Mammary microvascular endothelial cell (primary cell): ENCODE data around the gene VAPA. TPM values are rescaled to one million over a fixed set of nuclear protein-coding genes. Genes with fewer than 3 reads are reported as not detected.

Experiments used
- total RNA-seq: library from RNA; depleted of rRNA; stranded (reverse); fragments of >200 nt; gene quantifications from 2 replicates; pipeline ENCODE4 v1.2.3, GENCODE V29; 2015

Gene VAPA
- total RNA-seq = 175 and 198 TPM in 2 replicates

GRCh38 chr18:9913526-9914333, at the start of gene VAPA:
TSS of gene VAPA (plus strand) at chr18:9914016. CDS start at chr18:9914257, 241 bp downstream.

GRCh38 chr18:9885170-9886004, 28.4 kb upstream of the VAPA start, which contains the start of gene TXNDC2:
TSS of gene TXNDC2 (plus strand) at chr18:9885973. CDS start at chr18:9886681, 708 bp downstream.

Other genes starting within 250 kb of the VAPA start
- 24.1 and 27.7 TPM in 2 replicates for gene RAB31, start 205.7 kb upstream of the VAPA start, total RNA-seq
- gene TXNDC2, start 28.0 kb upstream of the VAPA start, total RNA-seq = not detected in 2 replicates